ENCODE data around the gene ATP6V0B. TPM values are rescaled to one million over a fixed set of nuclear protein-coding genes. Genes with fewer than 3 reads are reported as not detected.

The ATP6V0B gene
- total RNA-seq, 1 donor from 2014 or later: 205 TPM

DNA sequence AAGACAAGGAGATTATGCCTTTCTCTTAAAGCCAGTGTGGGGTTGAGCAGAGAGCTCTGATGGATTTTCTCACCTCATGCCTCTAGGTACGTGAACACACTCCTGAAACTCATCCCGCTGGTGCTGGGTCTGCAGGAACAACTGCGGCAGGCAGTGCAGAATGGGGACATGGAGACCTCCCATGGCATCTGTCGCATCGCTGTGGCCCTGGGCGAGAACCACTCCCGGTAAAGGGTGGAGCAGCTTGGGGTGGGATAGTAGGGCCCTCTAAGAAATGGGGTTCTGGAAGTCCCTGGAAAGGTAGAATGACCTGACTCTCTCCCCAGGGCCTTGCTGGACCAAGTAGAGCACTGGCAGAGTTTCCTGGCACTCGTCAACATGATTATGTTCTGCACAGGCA, 18.5 kb upstream of the ATP6V0B start:
- no peak for ATAC-seq
- no peaks in the 10 kb centered on the region for H3K9me3 ChIP-seq
- intact Hi-C loops (cut with DNase I): no loop called here
- H3K27ac ChIP-seq: no peak overlapping the region
- H3K4me3 ChIP-seq: no peak overlapping the region
- TF ChIP-seq, protein P1, sequence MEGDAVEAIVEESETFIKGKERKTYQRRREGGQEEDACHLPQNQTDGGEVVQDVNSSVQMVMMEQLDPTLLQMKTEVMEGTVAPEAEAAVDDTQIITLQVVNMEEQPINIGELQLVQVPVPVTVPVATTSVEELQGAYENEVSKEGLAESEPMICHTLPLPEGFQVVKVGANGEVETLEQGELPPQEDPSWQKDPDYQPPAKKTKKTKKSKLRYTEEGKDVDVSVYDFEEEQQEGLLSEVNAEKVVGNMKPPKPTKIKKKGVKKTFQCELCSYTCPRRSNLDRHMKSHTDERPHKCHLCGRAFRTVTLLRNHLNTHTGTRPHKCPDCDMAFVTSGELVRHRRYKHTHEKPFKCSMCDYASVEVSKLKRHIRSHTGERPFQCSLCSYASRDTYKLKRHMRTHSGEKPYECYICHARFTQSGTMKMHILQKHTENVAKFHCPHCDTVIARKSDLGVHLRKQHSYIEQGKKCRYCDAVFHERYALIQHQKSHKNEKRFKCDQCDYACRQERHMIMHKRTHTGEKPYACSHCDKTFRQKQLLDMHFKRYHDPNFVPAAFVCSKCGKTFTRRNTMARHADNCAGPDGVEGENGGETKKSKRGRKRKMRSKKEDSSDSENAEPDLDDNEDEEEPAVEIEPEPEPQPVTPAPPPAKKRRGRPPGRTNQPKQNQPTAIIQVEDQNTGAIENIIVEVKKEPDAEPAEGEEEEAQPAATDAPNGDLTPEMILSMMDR (IDR thresholded peaks at IDR 0.05): no peak
- DNase-seq: no peak
- H3K4me1 ChIP-seq: no peaks in the 10 kb centered on the region
- H3K36me3 ChIP-seq: peaks cover 53% of the 10 kb centered on the region
- H3K27me3 ChIP-seq (ENCODE audit: low read depth): no peaks in the 10 kb centered on the region

DNA sequence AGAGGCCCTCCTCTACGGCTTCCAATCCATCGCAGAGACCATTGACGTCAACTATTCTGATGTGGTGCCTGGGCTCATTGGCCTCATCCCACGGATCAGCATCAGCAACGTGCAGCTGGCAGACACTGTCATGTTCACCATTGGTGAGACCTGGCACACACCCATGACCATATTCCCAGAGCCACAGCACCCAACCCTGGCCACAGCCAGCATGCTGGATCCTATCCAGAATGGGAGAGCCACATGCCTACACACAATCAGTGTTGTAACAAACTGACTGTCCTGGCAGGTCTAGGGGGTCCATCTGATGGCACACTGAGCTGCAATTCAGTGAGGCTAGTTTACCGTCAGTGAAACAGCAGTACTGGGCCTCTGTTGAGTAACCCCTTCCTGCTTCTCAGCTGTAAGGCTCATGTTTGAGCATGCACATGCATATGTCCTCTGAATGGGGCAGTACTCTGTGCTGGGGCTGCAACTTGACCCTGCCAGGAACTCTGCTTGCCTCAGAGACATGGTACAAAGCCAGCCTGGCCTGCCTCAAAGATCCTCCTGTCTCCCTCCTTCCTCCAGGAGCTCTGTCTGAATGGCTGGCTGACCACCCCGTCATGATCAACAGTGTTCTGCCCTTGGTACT, 17.2 kb upstream of the ATP6V0B start:
- TF ChIP-seq, protein P1 (IDR thresholded peaks at IDR 0.05): no peak
- DNase-seq (no peak), ATAC-seq (no peak)
- Histone ChIP-seq H3K36me3 (peaks cover 64% of the 10 kb centered on the region), H3K27ac (no peak overlapping the region), H3K27me3 (ENCODE audit: low read depth) (no peaks in the 10 kb centered on the region), H3K4me3 (no peak overlapping the region), H3K4me1 (no peaks in the 10 kb centered on the region), H3K9me3 (no peaks in the 10 kb centered on the region)
- intact Hi-C loops (cut with DNase I): no loop called here

DNA sequence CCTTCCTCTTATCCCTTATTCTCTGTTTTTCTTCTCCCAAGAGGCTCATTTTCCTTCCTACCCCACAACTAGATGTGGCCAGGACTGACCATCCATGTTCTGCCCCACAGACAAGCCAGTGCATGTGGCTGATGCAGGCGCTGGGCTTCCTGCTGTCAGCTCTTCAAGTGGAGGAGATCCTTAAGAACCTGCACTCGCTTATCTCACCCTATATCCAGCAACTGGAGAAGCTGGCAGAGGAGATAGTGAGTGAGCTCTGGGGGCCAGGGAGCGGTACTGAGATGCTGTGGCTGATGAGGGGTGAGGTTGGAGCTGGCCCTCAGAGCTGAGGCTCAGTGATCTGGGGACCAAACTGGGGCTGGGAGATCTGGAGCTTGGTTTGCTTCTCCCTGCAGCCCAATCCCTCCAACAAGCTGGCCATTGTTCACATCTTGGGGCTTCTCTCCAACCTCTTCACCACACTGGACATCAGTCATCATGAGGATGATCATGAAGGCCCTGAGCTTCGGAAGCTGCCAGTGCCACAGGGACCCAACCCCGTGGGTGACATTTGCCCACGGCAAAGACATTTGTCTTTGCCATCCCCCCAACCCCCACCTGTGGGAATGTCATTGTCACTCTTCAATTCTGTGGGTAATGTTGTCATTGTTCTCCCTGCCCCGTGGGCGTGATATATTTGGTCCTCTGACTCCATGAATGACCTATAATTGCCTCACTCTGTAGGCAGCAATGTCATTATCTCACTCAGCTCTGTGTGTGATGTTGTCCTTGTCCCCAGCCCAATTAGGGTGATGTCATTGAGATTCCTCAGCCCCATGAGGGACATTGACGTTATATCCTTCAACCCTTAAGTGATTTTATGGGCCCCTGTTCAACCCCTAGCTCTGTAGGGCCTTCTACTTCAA, 16.2 kb upstream of the ATP6V0B start:
- no peak for ATAC-seq
- TF ChIP-seq, protein P1 (IDR thresholded peaks at IDR 0.05): no peak
- Histone ChIP-seq H3K4me1 (no peaks in the 10 kb centered on the region), H3K9me3 (no peaks in the 10 kb centered on the region), H3K4me3 (no peak overlapping the region), H3K27ac (no peak overlapping the region), H3K27me3 (ENCODE audit: low read depth) (no peaks in the 10 kb centered on the region), H3K36me3 (peaks cover 73% of the 10 kb centered on the region)
- intact Hi-C loops (cut with DNase I): no loop called here
- no peak for DNase-seq

DNA sequence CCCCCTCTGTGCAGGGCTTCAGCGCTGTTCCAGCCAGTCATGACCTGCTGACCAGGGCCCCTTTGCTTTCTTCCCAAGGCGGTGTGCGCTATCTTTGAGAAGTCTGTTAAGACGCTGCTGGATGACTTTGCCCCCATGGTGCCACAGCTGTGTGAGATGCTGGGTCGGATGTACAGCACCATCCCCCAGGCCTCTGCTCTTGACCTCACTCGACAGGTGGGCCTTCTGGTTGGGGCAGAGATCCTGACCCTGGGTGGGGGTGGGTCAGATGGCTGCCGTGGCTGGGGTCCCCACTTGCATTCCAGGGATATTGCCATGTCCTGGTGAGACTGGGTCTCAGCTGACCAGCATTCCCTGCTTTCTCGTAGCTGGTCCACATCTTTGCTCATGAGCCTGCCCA, 14.0 kb upstream of the ATP6V0B start:
- DNase-seq: no peak
- Histone ChIP-seq H3K9me3 (no peaks in the 10 kb centered on the region), H3K36me3 (peaks cover 82% of the 10 kb centered on the region), H3K27ac (no peak overlapping the region), H3K4me3 (no peak overlapping the region), H3K4me1 (no peaks in the 10 kb centered on the region), H3K27me3 (ENCODE audit: low read depth) (no peaks in the 10 kb centered on the region)
- TF ChIP-seq, protein P1 (IDR thresholded peaks at IDR 0.05): no peak
- ATAC-seq: no peak
- intact Hi-C loops (cut with DNase I): no loop called here

DNA sequence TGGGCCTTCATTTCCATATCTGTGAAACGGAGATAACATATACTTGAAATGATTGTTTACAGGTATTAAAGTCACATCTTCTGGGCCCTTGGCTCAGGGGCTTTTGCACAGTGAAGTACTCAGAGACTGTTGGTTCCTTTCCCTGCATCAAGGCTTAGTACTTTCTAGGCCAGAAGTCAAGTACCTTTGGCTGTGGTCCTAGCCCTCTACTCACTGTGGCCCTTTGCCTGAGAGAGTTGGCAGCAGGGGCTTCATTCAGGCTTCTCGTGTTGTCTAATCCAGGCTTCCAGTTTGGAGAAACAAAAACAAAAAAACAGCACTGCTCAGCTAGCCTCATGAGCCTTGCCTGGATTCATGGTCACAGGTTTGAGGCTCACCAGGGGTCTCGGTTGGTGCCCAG, 13.1 kb upstream of the ATP6V0B start:
- Histone ChIP-seq H3K27ac (no peak overlapping the region), H3K36me3 (peaks cover 83% of the 10 kb centered on the region), H3K9me3 (no peaks in the 10 kb centered on the region), H3K27me3 (ENCODE audit: low read depth) (no peaks in the 10 kb centered on the region), H3K4me3 (no peak overlapping the region), H3K4me1 (no peaks in the 10 kb centered on the region)
- intact Hi-C loops (cut with DNase I): no loop called here
- DNase-seq: no peak
- ATAC-seq: no peak
- TF ChIP-seq, protein P1 (IDR thresholded peaks at IDR 0.05): no peak

All from lower lobe of right lung (tissue), 2 donors.